HepG2 (cell line): ENCODE data around the gene SFR1. TPM values are rescaled to one million over a fixed set of nuclear protein-coding genes. Genes with fewer than 3 reads are reported as not detected.

Source experiments
- RBFOX2 ChIP-seq: fragments of 200-400 bp; formaldehyde crosslinking; IDR thresholded peaks from 2 replicates; pipeline ENCODE4 v1.6.1; 2017; ENCODE audit warnings: low read depth, mild to moderate bottlenecking, low read length
- SMAD9 ChIP-seq: sonication (generic); formaldehyde crosslinking; IDR thresholded peaks from 2 replicates; pipeline ENCODE4 v1.5.1; 2020; ENCODE audit warnings: mild to moderate bottlenecking, missing genetic modification reagents
- SOX5 ChIP-seq: IDR thresholded peaks from 2 replicates; pipeline ENCODE4 v1.6.1; 2016; ENCODE audit warnings: borderline replicate concordance
- UBTF ChIP-seq: sonication (generic); formaldehyde crosslinking; IDR thresholded peaks from 2 replicates; pipeline ENCODE4 v1.4.0; 2020; ENCODE audit warnings: mild to moderate bottlenecking, missing genetic modification reagents
- ZNF124 ChIP-seq: sonication (generic); formaldehyde crosslinking; IDR thresholded peaks from 2 replicates; pipeline ENCODE4 v1.4.0; 2020; ENCODE audit warnings: missing genetic modification reagents
- ZNF30 ChIP-seq: sonication (generic); formaldehyde crosslinking; IDR thresholded peaks from 2 replicates; pipeline ENCODE4 v1.5.0; 2020; ENCODE audit warnings: mild to moderate bottlenecking, missing genetic modification reagents
- ZNF343 ChIP-seq: sonication (generic); formaldehyde crosslinking; IDR thresholded peaks from 2 replicates; pipeline ENCODE4 v1.4.0; 2020; ENCODE audit warnings: mild to moderate bottlenecking, missing genetic modification reagents
- ZNF646 ChIP-seq: sonication (generic); formaldehyde crosslinking; IDR thresholded peaks from 2 replicates; pipeline ENCODE4 v1.9.0; 2021; ENCODE audit warnings: mild to moderate bottlenecking, missing genetic modification reagents
- polyA plus RNA-seq, 8 experiments: library from polyadenylated mRNA; depleted of rRNA in 3 of 8; stranded (reverse) in 7 of 8; unstranded in 1 of 8; fragments of >200 nt; fragmentation: Illumina TruSeq in 4 of 8; extraction: Trizol in 4 of 8; gene quantifications; 2 replicates each; pipeline versions ENCODE4 v1.2.1 to v1.2.3, GENCODE V29; 2011 to 2016; ENCODE audit warnings: low read depth in 4 of 8, missing spikeins in 1 of 8, mixed read lengths in 1 of 8; ENCODE audit not compliant: insufficient read depth in 1 of 8
- total RNA-seq, 5 experiments: library from RNA; depleted of rRNA; stranded (reverse); fragments of >200 nt; fragmentation: Illumina TruSeq; extraction: Trizol; gene quantifications; 2 replicates each; pipeline ENCODE4 v1.2.3, GENCODE V29; 2016; ENCODE audit warnings: low read depth in 1 of 5

Gene SFR1
- total and polyA plus RNA-seq, 2 of the 13 experiments (the other 11 are each of a cell fraction or from before 2014, with no cell fraction given), result 2.2 to 6.1 TPM

GRCh38 chr10:104077663-104078151 is 44.3 kb upstream of the SFR1 start (continued):
- no peak for TF ChIP-seq ZNF646
- TF ChIP-seq ZNF124 (CRISPR knock-in tag), result no peak
- TF ChIP-seq SOX5 (CRISPR knock-in tag), result no peak
- no peak for TF ChIP-seq ZNF30
- no peak for TF ChIP-seq SMAD9 (CRISPR knock-in tag)
- no peak for TF ChIP-seq RBFOX2
- no peak for TF ChIP-seq ZNF343 (CRISPR knock-in tag)
- no peak for TF ChIP-seq UBTF (CRISPR knock-in tag)
